K562 (cell line): Measurements from ENCODE around the gene BORCS8. TPM values are rescaled to one million over a fixed set of nuclear protein-coding genes. Genes with fewer than 3 reads are reported as not detected.

Experiments used
- CBFA2T2 ChIP-seq: fragments of 450-650 bp; conservative IDR thresholded peaks from 2 replicates; pipeline ENCODE4 v1.6.1; 2017; ENCODE audit warnings: mild to moderate bottlenecking
- TARDBP ChIP-seq: fragments of 450-650 bp; IDR thresholded peaks from 2 replicates; pipeline ENCODE4 v1.6.1; 2016
- polyA plus RNA-seq, 8 experiments: library from polyadenylated mRNA; depleted of rRNA in 4 of 8; stranded (reverse) in 5 of 8; unstranded in 3 of 8; fragments of >200 nt; fragmentation: Nextera tagmentation in 2 of 8; fragmentation: Illumina TruSeq in 1 of 8; extraction: Ambion mirVana in 2 of 8; extraction: Trizol in 1 of 8; gene quantifications; 2 replicates each; pipeline versions ENCODE4 v1.2.1 to v1.2.3, GENCODE V29; 2011 to 2014; ENCODE audit warnings: inconsistent platforms in 1 of 8, missing spikeins in 1 of 8
- total RNA-seq, 7 experiments: library from RNA; depleted of rRNA in 6 of 7; stranded (reverse); fragments of >200 nt in 6 of 7; fragmentation: Illumina TruSeq in 2 of 7; extraction: Trizol in 2 of 7; gene quantifications; 2 replicates each; pipeline versions ENCODE4 v1.2.1 to v1.2.3, GENCODE V29; 2011 to 2021; ENCODE audit warnings: low replicate concordance in 1 of 7
- TF ChIP-seq, protein P1 (sequence below), 2 experiments: fragments of 150-350 bp in 1 of 2; IDR thresholded peaks; 2 replicates each; pipeline ENCODE4 v1.6.1; 2012 to 2016; ENCODE audit warnings: low read depth in 2 of 2, low read length in 2 of 2, mild to moderate bottlenecking in 1 of 2, moderate library complexity in 1 of 2
- TF ChIP-seq, protein P2 (sequence below): fragments of 250-450 bp; sonication (Bioruptor Pico); IDR thresholded peaks from 2 replicates; pipeline ENCODE4 v1.8.0; 2021; ENCODE audit warnings: moderate library complexity, mild to moderate bottlenecking, inconsistent platforms

BORCS8 gene
- total and polyA plus RNA-seq, 9 of the 15 experiments (the other 6 are each of a cell fraction or from before 2014, with no cell fraction given) = 4.6 to 33.6 (median 16.3) TPM

DNA sequence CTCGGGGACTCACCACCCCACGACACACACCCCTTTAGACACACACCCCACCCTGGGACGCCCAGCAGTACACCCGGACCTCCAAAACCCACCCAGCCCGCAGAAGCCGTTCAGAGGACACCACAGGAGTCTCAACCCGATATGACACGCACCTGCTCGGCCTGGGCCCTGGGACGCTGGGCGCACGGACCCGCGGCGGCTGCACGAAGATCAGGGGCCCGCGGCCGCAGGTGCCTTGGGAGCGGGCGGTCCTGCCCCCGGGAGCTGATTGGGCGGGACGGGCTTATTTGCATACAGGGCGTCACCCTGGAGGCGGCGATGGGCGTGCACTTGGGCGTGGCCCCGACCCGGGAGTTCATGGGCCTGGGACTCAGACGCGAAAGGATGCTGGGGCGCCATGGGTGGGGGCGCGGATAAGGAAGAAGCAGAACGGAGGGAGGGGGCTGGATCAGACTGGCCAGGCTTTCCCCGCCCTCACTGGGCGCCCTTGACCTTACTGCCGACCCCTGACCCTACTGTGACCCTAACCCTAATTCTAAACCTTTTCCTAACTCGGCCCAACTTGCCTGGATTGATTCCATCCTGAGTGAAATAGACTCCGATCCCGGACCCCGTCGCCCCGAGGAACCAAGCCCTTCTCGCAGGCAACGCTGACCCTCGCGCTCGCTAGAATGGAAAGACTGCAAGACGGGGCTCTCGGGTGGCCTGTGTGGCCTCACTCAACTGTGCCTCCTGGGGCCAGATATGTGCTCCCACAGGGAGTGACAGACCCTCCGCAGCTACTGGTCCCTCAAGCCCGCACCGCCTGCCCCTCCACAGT, 21.7 kb downstream of the BORCS8 start, which contains the start of gene MEF2B (continued):
- TF ChIP-seq, protein P1, sequence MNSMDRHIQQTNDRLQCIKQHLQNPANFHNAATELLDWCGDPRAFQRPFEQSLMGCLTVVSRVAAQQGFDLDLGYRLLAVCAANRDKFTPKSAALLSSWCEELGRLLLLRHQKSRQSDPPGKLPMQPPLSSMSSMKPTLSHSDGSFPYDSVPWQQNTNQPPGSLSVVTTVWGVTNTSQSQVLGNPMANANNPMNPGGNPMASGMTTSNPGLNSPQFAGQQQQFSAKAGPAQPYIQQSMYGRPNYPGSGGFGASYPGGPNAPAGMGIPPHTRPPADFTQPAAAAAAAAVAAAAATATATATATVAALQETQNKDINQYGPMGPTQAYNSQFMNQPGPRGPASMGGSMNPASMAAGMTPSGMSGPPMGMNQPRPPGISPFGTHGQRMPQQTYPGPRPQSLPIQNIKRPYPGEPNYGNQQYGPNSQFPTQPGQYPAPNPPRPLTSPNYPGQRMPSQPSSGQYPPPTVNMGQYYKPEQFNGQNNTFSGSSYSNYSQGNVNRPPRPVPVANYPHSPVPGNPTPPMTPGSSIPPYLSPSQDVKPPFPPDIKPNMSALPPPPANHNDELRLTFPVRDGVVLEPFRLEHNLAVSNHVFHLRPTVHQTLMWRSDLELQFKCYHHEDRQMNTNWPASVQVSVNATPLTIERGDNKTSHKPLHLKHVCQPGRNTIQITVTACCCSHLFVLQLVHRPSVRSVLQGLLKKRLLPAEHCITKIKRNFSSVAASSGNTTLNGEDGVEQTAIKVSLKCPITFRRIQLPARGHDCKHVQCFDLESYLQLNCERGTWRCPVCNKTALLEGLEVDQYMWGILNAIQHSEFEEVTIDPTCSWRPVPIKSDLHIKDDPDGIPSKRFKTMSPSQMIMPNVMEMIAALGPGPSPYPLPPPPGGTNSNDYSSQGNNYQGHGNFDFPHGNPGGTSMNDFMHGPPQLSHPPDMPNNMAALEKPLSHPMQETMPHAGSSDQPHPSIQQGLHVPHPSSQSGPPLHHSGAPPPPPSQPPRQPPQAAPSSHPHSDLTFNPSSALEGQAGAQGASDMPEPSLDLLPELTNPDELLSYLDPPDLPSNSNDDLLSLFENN (IDR thresholded peaks at IDR 0.05; ENCODE audit: low read depth in 2 of 2, low read length in 2 of 2) = no peak
- TF ChIP-seq TARDBP (no peak), CBFA2T2 (no peak)
- TF ChIP-seq, protein P2, sequence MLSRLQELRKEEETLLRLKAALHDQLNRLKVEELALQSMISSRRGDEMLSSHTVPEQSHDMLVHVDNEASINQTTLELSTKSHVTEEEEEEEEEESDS (CRISPR knock-in tag) = no peak
- TF ChIP-seq, all 486 proteins: peak for 29
